ENCODE measurements around the gene PPBP.
"Not testable (repeated sequence)": the region's sequence is repeated elsewhere in the genome, so short reads cannot be mapped to it uniquely, and the experiment has no call there.

PPBP gene

GRCh38 chr4:74000301-74000700, 12.3 kb upstream of the PPBP start:
- DNase-seq = no peak
- Histone ChIP-seq H3K27me3 (replicated peaks; ENCODE audit: control insufficient read depth, insufficient read depth, low read length, poor library complexity, severe bottlenecking) (no peaks in the 10 kb centered on the region), H3K9me3 (ENCODE audit: control insufficient read depth, low read length) (no peaks in the 10 kb centered on the region), H3K4me3 (ENCODE audit: insufficient read depth, low read depth, low read length, poor library complexity, severe bottlenecking) (no peak overlapping the region), H3K4me1 (ENCODE audit: control insufficient read depth, insufficient read depth, low read length, poor library complexity, severe bottlenecking) (no peaks in the 10 kb centered on the region), H3K27ac (ENCODE audit: insufficient read depth, low read length, poor library complexity, severe bottlenecking) (no peak overlapping the region), H3K36me3 (ENCODE audit: control insufficient read depth, insufficient read depth, low read length) (no peaks in the 10 kb centered on the region)

- no peaks in the 10 kb centered on the region for H3K27me3 ChIP-seq (replicated peaks; ENCODE audit: control insufficient read depth, insufficient read depth, low read length, poor library complexity, severe bottlenecking)
- H3K9me3 ChIP-seq (ENCODE audit: control insufficient read depth, low read length) = no peaks in the 10 kb centered on the region
- H3K36me3 ChIP-seq (ENCODE audit: control insufficient read depth, insufficient read depth, low read length) = no peaks in the 10 kb centered on the region
- H3K4me1 ChIP-seq (ENCODE audit: control insufficient read depth, insufficient read depth, low read length, poor library complexity, severe bottlenecking) = no peaks in the 10 kb centered on the region
- no peak within 1 kb of the TSS for H3K27ac ChIP-seq (ENCODE audit: insufficient read depth, low read length, poor library complexity, severe bottlenecking)
- DNase-seq = no peak
- no peak within 1 kb of the TSS for H3K4me3 ChIP-seq (ENCODE audit: insufficient read depth, low read depth, low read length, poor library complexity, severe bottlenecking)
These were observed 10.3 kb upstream of the PPBP start, which contains the start of gene CXCL5 for GRCh38 chr4:73998040-73999011. CXCL5 (minus strand) TSS chr4:73998677; CDS start chr4:73998581, 96 bp downstream.

DNA sequence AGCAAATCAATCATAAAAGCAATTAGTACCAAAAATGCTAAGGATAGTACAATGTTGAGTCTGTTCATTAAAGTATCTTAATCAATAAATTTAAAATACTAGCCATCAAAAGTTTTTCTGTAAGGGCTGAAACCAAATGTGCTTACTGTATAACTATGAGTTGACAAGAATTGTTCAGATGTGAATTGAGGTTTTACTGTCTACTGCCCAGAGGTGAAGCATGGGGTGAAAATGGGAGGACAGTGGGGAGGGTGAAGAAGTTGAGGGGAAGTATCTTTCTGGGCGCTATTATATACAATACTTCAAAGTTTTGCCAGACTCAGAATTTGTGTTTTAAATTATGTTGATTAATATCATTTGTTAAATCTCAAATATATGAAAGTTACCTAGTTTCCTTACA, 4.1 kb upstream of the PPBP start:
- H3K27me3 ChIP-seq (replicated peaks; ENCODE audit: control insufficient read depth, insufficient read depth, low read length, poor library complexity, severe bottlenecking) = no peaks in the 10 kb centered on the region
- no peaks in the 10 kb centered on the region for H3K9me3 ChIP-seq (ENCODE audit: control insufficient read depth, low read length)
- no peak for DNase-seq
- no peaks in the 10 kb centered on the region for H3K36me3 ChIP-seq (ENCODE audit: control insufficient read depth, insufficient read depth, low read length)
- H3K27ac ChIP-seq (ENCODE audit: insufficient read depth, low read length, poor library complexity, severe bottlenecking) = no peak overlapping the region
- no peaks in the 10 kb centered on the region for H3K4me1 ChIP-seq (ENCODE audit: control insufficient read depth, insufficient read depth, low read length, poor library complexity, severe bottlenecking)
- H3K4me3 ChIP-seq (ENCODE audit: insufficient read depth, low read depth, low read length, poor library complexity, severe bottlenecking) = no peak overlapping the region

DNA sequence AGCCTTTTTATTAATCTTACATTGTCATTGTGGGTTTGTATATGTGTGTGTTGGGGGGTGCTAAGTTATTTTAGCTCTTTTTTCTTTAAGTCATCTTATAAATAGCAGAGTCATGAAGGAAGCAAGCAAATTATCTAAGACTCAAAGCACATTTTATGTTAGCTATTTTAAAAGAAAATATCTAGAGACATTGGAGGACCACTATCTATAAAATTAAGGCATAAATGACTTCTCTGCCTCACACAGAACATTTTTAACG, 3.7 kb upstream of the PPBP start:
- Histone ChIP-seq H3K36me3 (ENCODE audit: control insufficient read depth, insufficient read depth, low read length) (no peaks in the 10 kb centered on the region), H3K27ac (ENCODE audit: insufficient read depth, low read length, poor library complexity, severe bottlenecking) (no peak overlapping the region), H3K4me1 (ENCODE audit: control insufficient read depth, insufficient read depth, low read length, poor library complexity, severe bottlenecking) (no peaks in the 10 kb centered on the region), H3K27me3 (replicated peaks; ENCODE audit: control insufficient read depth, insufficient read depth, low read length, poor library complexity, severe bottlenecking) (no peaks in the 10 kb centered on the region), H3K4me3 (ENCODE audit: insufficient read depth, low read depth, low read length, poor library complexity, severe bottlenecking) (no peak overlapping the region), H3K9me3 (ENCODE audit: control insufficient read depth, low read length) (no peaks in the 10 kb centered on the region)
- DNase-seq = no peak

DNA sequence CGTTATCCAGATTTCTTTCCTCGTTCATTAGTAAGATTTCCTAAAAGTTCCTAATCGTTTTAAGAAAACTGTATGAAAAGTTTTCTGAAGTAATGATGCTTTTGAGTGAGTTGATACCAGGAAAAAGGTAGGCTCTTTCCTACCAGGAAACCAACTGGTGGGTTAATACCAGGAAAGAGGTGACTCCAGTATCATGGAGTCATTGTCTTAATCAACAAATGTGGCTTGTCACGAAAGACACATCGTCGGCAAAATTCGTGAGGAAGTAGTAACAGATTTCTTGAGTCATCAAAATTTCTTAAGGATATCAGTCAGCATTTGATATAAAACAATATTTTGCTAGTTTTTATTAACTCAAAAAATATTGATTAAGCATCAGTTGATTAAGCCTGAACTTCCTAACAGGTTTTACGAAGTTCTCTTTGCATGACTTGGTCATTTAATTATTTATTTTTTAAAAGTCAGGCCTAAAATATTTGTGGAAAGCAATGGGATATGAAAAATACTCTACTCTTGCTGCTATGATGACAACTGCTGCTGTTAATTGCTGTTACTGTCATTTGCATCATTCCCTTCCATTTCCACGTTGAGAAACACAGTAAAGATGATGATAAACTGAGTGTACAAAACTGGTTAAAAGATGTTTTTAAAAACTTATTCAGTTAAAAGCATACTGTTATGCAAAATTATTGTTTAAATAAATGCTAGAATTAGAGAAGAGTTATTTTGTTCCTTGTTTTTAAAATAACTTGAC, 3.2 kb upstream of the PPBP start:
- H3K27ac ChIP-seq (ENCODE audit: insufficient read depth, low read length, poor library complexity, severe bottlenecking) = no peak overlapping the region
- DNase-seq = no peak

DNA sequence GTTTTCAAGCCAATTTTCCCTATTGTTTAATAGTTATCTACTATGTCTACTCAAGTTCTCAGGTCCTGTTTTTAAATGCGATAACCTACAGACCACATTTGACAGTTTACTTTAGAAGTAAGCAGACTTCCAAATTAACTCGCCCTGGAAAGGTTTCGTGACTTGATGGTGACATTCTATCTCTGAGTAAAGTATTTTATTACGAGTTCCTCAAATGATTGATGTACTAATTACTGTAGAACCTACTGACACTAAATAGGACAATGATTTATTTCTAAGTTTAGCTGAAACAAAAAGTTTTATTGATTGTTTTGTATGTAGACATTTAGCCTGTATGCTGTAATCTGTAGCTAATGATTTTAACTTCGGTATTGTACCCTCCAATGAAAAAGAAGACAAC, 1.9 kb upstream of the PPBP start:
- no peaks in the 10 kb centered on the region for H3K4me1 ChIP-seq (ENCODE audit: control insufficient read depth, insufficient read depth, low read length, poor library complexity, severe bottlenecking)
- H3K4me3 ChIP-seq (ENCODE audit: insufficient read depth, low read depth, low read length, poor library complexity, severe bottlenecking) = no peak overlapping the region
- no peak for DNase-seq
- no peaks in the 10 kb centered on the region for H3K9me3 ChIP-seq (ENCODE audit: control insufficient read depth, low read length)
- no peaks in the 10 kb centered on the region for H3K27me3 ChIP-seq (replicated peaks; ENCODE audit: control insufficient read depth, insufficient read depth, low read length, poor library complexity, severe bottlenecking)
- no peaks in the 10 kb centered on the region for H3K36me3 ChIP-seq (ENCODE audit: control insufficient read depth, insufficient read depth, low read length)
- no peak overlapping the region for H3K27ac ChIP-seq (ENCODE audit: insufficient read depth, low read length, poor library complexity, severe bottlenecking)

More for the DNA sequence above, 3.2 kb upstream of the PPBP start:
- H3K4me3 ChIP-seq (ENCODE audit: insufficient read depth, low read depth, low read length, poor library complexity, severe bottlenecking) = no peak overlapping the region
- H3K27me3 ChIP-seq (replicated peaks; ENCODE audit: control insufficient read depth, insufficient read depth, low read length, poor library complexity, severe bottlenecking) = no peaks in the 10 kb centered on the region
- no peaks in the 10 kb centered on the region for H3K4me1 ChIP-seq (ENCODE audit: control insufficient read depth, insufficient read depth, low read length, poor library complexity, severe bottlenecking)
- no peaks in the 10 kb centered on the region for H3K9me3 ChIP-seq (ENCODE audit: control insufficient read depth, low read length)
- no peaks in the 10 kb centered on the region for H3K36me3 ChIP-seq (ENCODE audit: control insufficient read depth, insufficient read depth, low read length)

GRCh38 chr4:73989031-73989430, 1.0 kb upstream of the PPBP start:
- Histone ChIP-seq H3K27ac (ENCODE audit: insufficient read depth, low read length, poor library complexity, severe bottlenecking) (no peak overlapping the region), H3K27me3 (replicated peaks; ENCODE audit: control insufficient read depth, insufficient read depth, low read length, poor library complexity, severe bottlenecking) (no peaks in the 10 kb centered on the region), H3K36me3 (ENCODE audit: control insufficient read depth, insufficient read depth, low read length) (no peaks in the 10 kb centered on the region), H3K4me1 (ENCODE audit: control insufficient read depth, insufficient read depth, low read length, poor library complexity, severe bottlenecking) (no peaks in the 10 kb centered on the region), H3K4me3 (ENCODE audit: insufficient read depth, low read depth, low read length, poor library complexity, severe bottlenecking) (no peak overlapping the region), H3K9me3 (ENCODE audit: control insufficient read depth, low read length) (no peaks in the 10 kb centered on the region)
- no peak for DNase-seq

DNA sequence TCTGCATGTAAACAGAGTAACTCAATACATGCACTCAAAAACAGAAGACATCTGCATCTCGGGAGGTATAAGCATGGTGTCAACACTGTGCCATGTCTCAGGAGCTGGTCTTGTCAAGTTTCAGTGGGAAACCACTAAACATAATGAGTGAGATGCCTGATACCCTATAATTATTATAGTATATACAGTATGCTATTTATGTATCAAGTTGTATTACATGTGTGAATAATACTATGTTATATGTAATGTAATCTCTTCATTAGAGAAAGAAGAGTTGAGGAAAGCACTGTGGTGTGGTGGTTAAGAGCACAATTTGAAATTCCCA, 2.5 kb downstream of the PPBP start:
- Histone ChIP-seq H3K4me1 (ENCODE audit: control insufficient read depth, insufficient read depth, low read length, poor library complexity, severe bottlenecking) (no peaks in the 10 kb centered on the region), H3K9me3 (ENCODE audit: control insufficient read depth, low read length) (no peaks in the 10 kb centered on the region), H3K27ac (ENCODE audit: insufficient read depth, low read length, poor library complexity, severe bottlenecking) (no peak overlapping the region), H3K4me3 (ENCODE audit: insufficient read depth, low read depth, low read length, poor library complexity, severe bottlenecking) (no peak overlapping the region), H3K36me3 (ENCODE audit: control insufficient read depth, insufficient read depth, low read length) (no peaks in the 10 kb centered on the region), H3K27me3 (replicated peaks; ENCODE audit: control insufficient read depth, insufficient read depth, low read length, poor library complexity, severe bottlenecking) (no peaks in the 10 kb centered on the region)
- no peak for DNase-seq

GRCh38 chr4:73984736-73985527, 3.1 kb downstream of the PPBP start:
- H3K9me3 ChIP-seq (ENCODE audit: control insufficient read depth, low read length) = no peaks in the 10 kb centered on the region
- no peak overlapping the region for H3K27ac ChIP-seq (ENCODE audit: insufficient read depth, low read length, poor library complexity, severe bottlenecking)
- DNase-seq = no peak
- no peaks in the 10 kb centered on the region for H3K4me1 ChIP-seq (ENCODE audit: control insufficient read depth, insufficient read depth, low read length, poor library complexity, severe bottlenecking)
- H3K36me3 ChIP-seq (ENCODE audit: control insufficient read depth, insufficient read depth, low read length) = no peaks in the 10 kb centered on the region
- H3K4me3 ChIP-seq (ENCODE audit: insufficient read depth, low read depth, low read length, poor library complexity, severe bottlenecking) = no peak overlapping the region
- no peaks in the 10 kb centered on the region for H3K27me3 ChIP-seq (replicated peaks; ENCODE audit: control insufficient read depth, insufficient read depth, low read length, poor library complexity, severe bottlenecking)

- not testable (repeated sequence) for H3K4me3 ChIP-seq (ENCODE audit: insufficient read depth, low read depth, low read length, poor library complexity, severe bottlenecking); H3K27me3 ChIP-seq (replicated peaks; ENCODE audit: control insufficient read depth, insufficient read depth, low read length, poor library complexity, severe bottlenecking); H3K36me3 ChIP-seq (ENCODE audit: control insufficient read depth, insufficient read depth, low read length); H3K27ac ChIP-seq (ENCODE audit: insufficient read depth, low read length, poor library complexity, severe bottlenecking); DNase-seq; H3K9me3 ChIP-seq (ENCODE audit: control insufficient read depth, low read length); H3K4me1 ChIP-seq (ENCODE audit: control insufficient read depth, insufficient read depth, low read length, poor library complexity, severe bottlenecking)
These were observed 6.8 kb downstream of the PPBP start for GRCh38 chr4:73981175-73981574.

Measured in effector memory CD4-positive, alpha-beta T cell (primary cell).